Activated CD8-positive, alpha-beta memory T cell treated with anti-CD3 and anti-CD28 coated beads for 36 hours (primary cell): Measurements from ENCODE around the gene MEAF6. TPM values are rescaled to one million over a fixed set of nuclear protein-coding genes. Genes with fewer than 3 reads are reported as not detected.

Source experiments
- CTCF ChIA-PET: fragments of 350-600 bp; sonication (Branson Sonifier 250); formaldehyde crosslinking; loops from one replicate; lab custom pipeline; 2021; ENCODE audit warnings: antibody characterized with exemption; lab: Charles Lee
- POLR2A ChIA-PET: fragments of 350-600 bp; sonication (Branson Sonifier 250); formaldehyde crosslinking; loops from one replicate; lab custom pipeline; 2021; ENCODE audit warnings: antibody characterized with exemption; lab: Charles Lee
- total RNA-seq, 2 experiments: library from RNA; stranded (reverse); gene quantifications; one replicate each; pipeline ENCODE4 v1.2.3, GENCODE V29; 2021

The MEAF6 gene
- total RNA-seq, 2 experiments from 2014 or later: 89.8 to 90.5 TPM

GRCh38 chr1:37478890-37479254 lies 35.7 kb downstream of the MEAF6 start:
- CTCF ChIA-PET: interaction anchor here (1.6 to 5.6 kb wide), 4 partner anchors 8 to 44 kb away, joined by 3 to 45 read pairs (median 6); partner anchors contain the start of gene MEAF6
- POLR2A ChIA-PET: interaction anchor here (0.8 to 6.8 kb wide), 4 partner anchors 7 to 1094 kb away, joined by 3 to 55 read pairs (median 6); partner anchors contain the start of gene MEAF6

- ChIA-PET POLR2A (interaction anchor here (0.7 to 6.8 kb wide), 4 partner anchors 7 to 36 kb away, joined by 3 to 55 read pairs (median 6); partner anchors contain the start of gene MEAF6), CTCF (interaction anchor here (0.6 to 5.6 kb wide), 6 partner anchors 8 to 1707 kb away, joined by 3 to 45 read pairs (median 4); partner anchors contain the start of gene MEAF6)
These were observed 36.1 kb downstream of the MEAF6 start for GRCh38 chr1:37478451-37478881.

GRCh38 chr1:37477946-37478345 lies 36.6 kb downstream of the MEAF6 start:
- ChIA-PET POLR2A (interaction anchor here (0.7 to 6.8 kb wide), 4 partner anchors 8 to 36 kb away, joined by 3 to 55 read pairs (median 6); partner anchors contain the start of gene MEAF6), CTCF (interaction anchor here (0.6 to 5.6 kb wide), 6 partner anchors 9 to 1707 kb away, joined by 3 to 45 read pairs (median 4); no protein-coding TSS in a partner anchor)

GRCh38 chr1:37477198-37477931 lies 37.2 kb downstream of the MEAF6 start:
- ChIA-PET CTCF (interaction anchor here (0.9 to 5.6 kb wide), 5 partner anchors 9 to 43 kb away, joined by 3 to 45 read pairs (median 3); no protein-coding TSS in a partner anchor), POLR2A (interaction anchor here (0.6 to 6.8 kb wide), 4 partner anchors 9 to 1158 kb away, joined by 3 to 55 read pairs (median 6); partner anchors contain the start of gene MEAF6)

GRCh38 chr1:37476460-37477197 lies 37.9 kb downstream of the MEAF6 start:
- CTCF ChIA-PET: interaction anchor here (0.9 to 5.6 kb wide), 4 partner anchors 9 to 23 kb away, joined by 3 to 45 read pairs (median 4); no protein-coding TSS in a partner anchor
- POLR2A ChIA-PET: interaction anchor here (0.6 to 6.8 kb wide), 6 partner anchors 9 to 1158 kb away, joined by 3 to 55 read pairs (median 8); partner anchors contain the start of genes MEAF6 and SNIP1

- ChIA-PET POLR2A (interaction anchor here (1.2 to 6.8 kb wide), 5 partner anchors 10 to 214 kb away, joined by 5 to 55 read pairs (median 8); partner anchors contain the start of genes MEAF6 and SNIP1), CTCF (interaction anchor here (1.0 to 5.6 kb wide), 3 partner anchors 10 to 38 kb away, joined by 3 to 45 read pairs (median 7); partner anchors contain the start of gene MEAF6)
These were observed 38.5 kb downstream of the MEAF6 start for GRCh38 chr1:37476087-37476452.

- CTCF ChIA-PET: interaction anchor here (0.7 to 5.6 kb wide), 5 partner anchors 11 to 78 kb away, joined by 3 to 45 read pairs (median 3); partner anchors contain the start of genes MEAF6 and SNIP1
- POLR2A ChIA-PET: interaction anchor here (1.2 to 6.8 kb wide), 6 partner anchors 10 to 214 kb away, joined by 5 to 55 read pairs (median 7); partner anchors contain the start of genes MEAF6 and SNIP1
These were observed 39.0 kb downstream of the MEAF6 start for GRCh38 chr1:37475380-37476086.

- POLR2A ChIA-PET: interaction anchor here (0.9 to 6.8 kb wide), 7 partner anchors 11 to 218 kb away, joined by 3 to 55 read pairs (median 6); partner anchors contain the start of genes MEAF6 and SNIP1
These were observed 39.7 kb downstream of the MEAF6 start for GRCh38 chr1:37474697-37475379.

GRCh38 chr1:37474046-37474696 lies 40.4 kb downstream of the MEAF6 start, which contains the start of gene ZC3H12A:
Gene ZC3H12A, plus strand, starts transcription at chr1:37474580. Its CDS starts 917 bp downstream, at chr1:37475497.
- CTCF ChIA-PET: interaction anchor here (0.9 to 5.6 kb wide), 5 partner anchors 8 to 80 kb away, joined by 3 to 45 read pairs (median 5); partner anchors contain the start of gene SNIP1
- POLR2A ChIA-PET: interaction anchor here (0.7 to 6.8 kb wide), 9 partner anchors 12 to 219 kb away, joined by 3 to 55 read pairs (median 5); partner anchors contain the start of genes MEAF6 and SNIP1

More at GRCh38 chr1:37474697-37475379, 39.7 kb downstream of the MEAF6 start:
- CTCF ChIA-PET: interaction anchor here (0.7 to 5.6 kb wide), 6 partner anchors 12 to 79 kb away, joined by 3 to 45 read pairs (median 4); partner anchors contain the start of genes MEAF6 and SNIP1

- ChIA-PET POLR2A (interaction anchor here (0.6 to 6.8 kb wide), 8 partner anchors 12 to 216 kb away, joined by 3 to 55 read pairs (median 4); partner anchors contain the start of genes MEAF6 and SNIP1), CTCF (interaction anchor here (0.9 to 1.9 kb wide), 4 partner anchors 9 to 19 kb away, joined by 3 to 7 read pairs (median 5); no protein-coding TSS in a partner anchor)
These were observed 41.0 kb downstream of the MEAF6 start for GRCh38 chr1:37473431-37474045.

- CTCF ChIA-PET: interaction anchor here (1.2 to 1.9 kb wide), 4 partner anchors 9 to 18 kb away, joined by 3 to 7 read pairs (median 5); no protein-coding TSS in a partner anchor
- POLR2A ChIA-PET: interaction anchor here (0.6 to 6.8 kb wide), 3 partner anchors 13 to 63 kb away, joined by 4 to 55 read pairs (median 5); partner anchors contain the start of gene MEAF6
These were observed 41.6 kb downstream of the MEAF6 start for GRCh38 chr1:37472994-37473393.

- CTCF ChIA-PET: interaction anchor here (1.2 to 1.9 kb wide), 3 partner anchors 15 to 18 kb away, joined by 4 to 7 read pairs (median 6); no protein-coding TSS in a partner anchor
- POLR2A ChIA-PET: no interaction called here
These were observed 42.3 kb downstream of the MEAF6 start for GRCh38 chr1:37472281-37472680.

GRCh38 chr1:37471345-37472231 lies 43.0 kb downstream of the MEAF6 start:
- POLR2A ChIA-PET: no interaction called here
- CTCF ChIA-PET: interaction anchor here (1.2 to 1.9 kb wide), 3 partner anchors 15 to 17 kb away, joined by 4 to 7 read pairs (median 6); no protein-coding TSS in a partner anchor

GRCh38 chr1:37469386-37469785 lies 45.2 kb downstream of the MEAF6 start:
- POLR2A ChIA-PET: no interaction called here
- CTCF ChIA-PET: interaction anchor here (2.6 kb wide), 1 partner anchor 17 kb away, joined by 9 read pairs; no protein-coding TSS in a partner anchor
